NCI-H460 (cell line): ENCODE data around the gene HES5. TPM values are rescaled to one million over a fixed set of nuclear protein-coding genes. Genes with fewer than 3 reads are reported as not detected.
"Not testable (repeated sequence)": the region's sequence is repeated elsewhere in the genome, so short reads cannot be mapped to it uniquely, and the experiment has no call there.

Experiments
- DNase-seq: peaks from one replicate; pipeline ENCODE4 v3.0.0-alpha.2; 2016; ENCODE audit warnings: low read depth; ENCODE audit errors: extremely low read depth
- total RNA-seq: library from RNA; depleted of rRNA; stranded (reverse); fragments of >200 nt; shearing (Covaris generic); gene quantifications from 2 replicates; pipeline ENCODE4 v1.2.3, GENCODE V29; 2014

Gene HES5
- total RNA-seq, 1 experiment from 2014 or later, result not detected

DNA sequence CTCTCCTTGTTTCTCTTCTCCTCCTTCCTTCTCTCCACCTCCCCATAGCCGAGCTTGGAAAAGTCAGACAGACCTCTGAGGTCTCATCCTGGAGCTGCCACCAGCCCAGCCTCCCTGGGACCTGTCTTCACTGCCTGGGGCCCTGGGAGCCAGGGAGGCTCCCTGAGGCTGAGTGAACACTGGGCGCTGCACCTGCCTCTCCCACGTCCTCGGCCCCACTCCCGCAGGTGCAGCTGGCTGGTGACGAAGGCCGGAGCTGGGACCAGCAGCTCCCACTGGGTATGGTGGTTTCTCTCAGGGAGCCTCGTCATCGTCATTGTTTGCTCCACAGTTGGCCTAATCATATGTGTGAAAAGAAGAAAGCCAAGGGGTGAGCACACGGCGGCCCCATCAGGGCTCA, 31.4 kb upstream of the HES5 start:
- DNase-seq, result no peak

DNA sequence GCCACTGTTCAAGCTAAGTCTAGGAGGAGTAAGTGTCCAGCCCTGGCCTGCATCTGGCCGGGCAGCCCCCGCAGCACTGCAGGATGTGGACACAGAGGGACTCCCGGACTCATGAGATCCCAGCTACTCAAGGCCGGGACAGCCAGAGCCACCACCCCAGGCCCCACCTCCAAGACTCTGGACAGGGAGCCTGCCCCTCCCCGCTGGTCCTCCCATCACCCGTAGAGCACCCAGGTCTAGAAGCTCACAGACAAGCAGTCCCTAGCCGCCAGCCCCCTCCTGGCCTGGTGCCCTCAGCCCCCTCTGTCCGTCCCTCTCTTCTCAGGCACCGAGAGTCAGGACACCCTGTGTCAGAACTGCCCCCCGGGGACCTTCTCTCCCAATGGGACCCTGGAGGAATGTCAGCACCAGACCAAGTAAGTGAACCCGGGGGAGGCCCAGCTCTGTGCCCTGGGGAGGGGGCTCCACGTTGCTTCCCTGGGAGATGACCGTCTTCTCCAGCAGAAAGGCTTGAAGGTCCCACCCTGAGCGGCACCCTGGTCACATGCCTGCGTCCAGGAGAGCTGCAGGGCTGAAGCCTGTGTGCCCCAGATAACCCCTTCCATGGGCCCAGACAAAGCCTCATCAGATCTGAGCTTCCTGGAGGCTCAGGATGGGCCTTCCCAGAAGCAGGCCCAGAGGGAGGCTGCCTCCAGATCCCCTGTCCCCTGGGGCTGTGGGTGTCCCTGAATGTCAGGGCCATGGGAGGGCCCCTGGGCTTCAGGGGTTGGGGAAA, 30.4 kb upstream of the HES5 start:
- DNase-seq, result no peak

DNA sequence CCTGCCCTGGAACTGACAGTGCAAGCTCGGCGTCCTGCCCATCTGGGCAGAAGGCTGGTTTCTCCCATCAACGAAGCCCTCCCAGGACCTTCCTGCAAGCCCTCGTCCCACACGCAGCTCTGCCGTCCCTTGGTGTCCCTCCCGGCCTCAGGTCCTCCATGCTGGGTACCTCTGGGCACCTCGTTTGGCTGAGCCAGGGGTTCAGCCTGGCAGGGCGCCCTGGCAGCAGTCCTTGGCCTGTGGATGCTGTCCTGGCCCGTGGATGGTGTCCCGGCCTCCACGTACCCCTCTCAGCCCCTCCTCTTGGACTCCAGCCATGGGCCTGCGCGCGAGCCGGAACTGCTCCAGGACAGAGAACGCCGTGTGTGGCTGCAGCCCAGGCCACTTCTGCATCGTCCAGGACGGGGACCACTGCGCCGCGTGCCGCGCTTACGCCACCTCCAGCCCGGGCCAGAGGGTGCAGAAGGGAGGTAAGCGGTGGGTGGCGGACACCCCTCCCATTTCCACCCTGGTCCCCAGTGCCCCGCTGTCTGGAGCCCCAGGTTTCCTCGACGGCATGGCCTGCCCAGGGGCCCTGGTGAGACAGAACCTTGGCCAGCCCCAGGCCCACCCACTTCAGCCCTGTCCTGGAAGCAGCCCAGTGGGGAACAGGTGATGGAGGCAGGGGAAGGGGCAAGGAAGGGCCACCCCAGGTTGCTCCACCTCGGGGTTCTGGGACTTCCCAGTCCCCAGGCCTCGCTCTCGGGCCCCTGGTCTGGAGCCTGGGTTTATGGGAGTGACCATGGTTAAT, 29.6 kb upstream of the HES5 start:
- DNase-seq, result no peak

DNA sequence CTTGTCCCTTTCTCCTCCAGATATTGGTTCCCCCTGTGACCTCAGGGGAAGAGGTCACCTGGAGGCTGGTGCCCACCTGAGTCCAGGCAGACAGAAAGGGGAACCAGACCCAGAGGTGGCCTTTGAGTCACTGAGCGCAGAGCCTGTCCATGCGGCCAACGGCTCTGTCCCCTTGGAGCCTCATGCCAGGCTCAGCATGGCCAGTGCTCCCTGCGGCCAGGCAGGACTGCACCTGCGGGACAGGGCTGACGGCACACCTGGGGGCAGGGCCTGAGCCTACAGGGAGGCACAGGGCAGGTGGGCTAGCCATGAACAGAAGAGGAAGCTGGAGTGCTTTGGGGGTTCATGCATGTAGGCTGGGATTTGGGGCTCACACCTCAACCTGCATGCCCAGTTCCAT, 28.8 kb upstream of the HES5 start:
- no peak for DNase-seq

DNA sequence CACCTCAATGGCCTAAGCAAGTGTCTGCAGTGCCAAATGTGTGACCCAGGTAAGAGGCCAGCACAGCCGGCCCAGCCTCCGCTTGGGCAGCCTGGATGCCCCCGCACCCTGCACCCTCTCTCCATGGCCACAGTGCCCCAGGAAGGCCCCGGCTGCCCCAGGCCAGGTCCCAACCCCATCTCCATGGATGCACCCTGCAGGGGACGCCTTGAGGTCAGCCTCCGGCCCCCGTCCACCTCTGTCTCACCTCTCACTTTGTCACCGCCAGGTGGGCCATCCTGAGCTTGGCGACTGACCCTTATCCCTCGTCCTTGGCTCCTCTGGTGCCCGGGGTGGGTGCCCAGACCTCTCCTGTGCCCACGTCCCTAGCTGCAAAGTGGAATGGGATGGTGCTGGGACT, 28.4 kb upstream of the HES5 start:
- no peak for DNase-seq

DNA sequence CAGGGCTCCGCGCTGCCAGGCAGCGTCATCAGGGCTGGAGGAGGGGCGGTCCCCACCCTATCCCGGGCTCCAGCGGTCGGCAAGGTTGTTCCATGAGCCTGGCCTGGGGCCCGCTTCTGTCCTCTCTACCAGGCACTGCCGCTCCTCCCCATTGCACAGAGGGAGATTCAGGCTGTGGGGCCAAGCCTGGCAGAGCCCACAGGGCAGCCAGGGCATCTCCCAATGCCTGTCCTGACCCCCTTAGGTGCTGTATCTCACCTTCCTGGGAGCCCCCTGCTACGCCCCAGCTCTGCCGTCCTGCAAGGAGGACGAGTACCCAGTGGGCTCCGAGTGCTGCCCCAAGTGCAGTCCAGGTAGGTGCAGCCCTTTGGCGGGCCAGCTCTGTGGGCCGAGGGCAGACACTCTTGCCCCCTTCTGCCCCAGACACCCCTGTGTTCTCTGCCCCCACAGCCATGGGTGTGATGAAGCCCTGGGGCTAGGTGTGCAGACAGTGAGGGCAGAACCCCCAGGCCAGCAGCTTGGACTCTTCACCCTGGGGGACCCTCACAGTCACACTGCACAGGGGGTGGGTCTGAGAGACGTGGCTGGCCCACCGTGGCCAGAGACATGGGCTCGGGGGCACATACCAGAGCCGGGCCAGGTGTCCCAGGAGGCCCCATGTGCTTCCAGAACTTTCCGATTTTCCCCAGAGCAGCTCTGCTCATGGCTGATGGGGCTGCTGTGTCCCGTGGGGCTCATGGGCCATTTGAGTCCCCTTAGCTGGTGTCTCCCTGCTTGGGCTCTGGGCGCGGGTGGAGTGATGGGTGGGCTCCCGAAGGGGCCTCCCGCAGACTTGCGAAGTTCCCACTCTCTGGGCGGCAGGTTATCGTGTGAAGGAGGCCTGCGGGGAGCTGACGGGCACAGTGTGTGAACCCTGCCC, 27.7 kb upstream of the HES5 start:
- DNase-seq, result no peak

DNA sequence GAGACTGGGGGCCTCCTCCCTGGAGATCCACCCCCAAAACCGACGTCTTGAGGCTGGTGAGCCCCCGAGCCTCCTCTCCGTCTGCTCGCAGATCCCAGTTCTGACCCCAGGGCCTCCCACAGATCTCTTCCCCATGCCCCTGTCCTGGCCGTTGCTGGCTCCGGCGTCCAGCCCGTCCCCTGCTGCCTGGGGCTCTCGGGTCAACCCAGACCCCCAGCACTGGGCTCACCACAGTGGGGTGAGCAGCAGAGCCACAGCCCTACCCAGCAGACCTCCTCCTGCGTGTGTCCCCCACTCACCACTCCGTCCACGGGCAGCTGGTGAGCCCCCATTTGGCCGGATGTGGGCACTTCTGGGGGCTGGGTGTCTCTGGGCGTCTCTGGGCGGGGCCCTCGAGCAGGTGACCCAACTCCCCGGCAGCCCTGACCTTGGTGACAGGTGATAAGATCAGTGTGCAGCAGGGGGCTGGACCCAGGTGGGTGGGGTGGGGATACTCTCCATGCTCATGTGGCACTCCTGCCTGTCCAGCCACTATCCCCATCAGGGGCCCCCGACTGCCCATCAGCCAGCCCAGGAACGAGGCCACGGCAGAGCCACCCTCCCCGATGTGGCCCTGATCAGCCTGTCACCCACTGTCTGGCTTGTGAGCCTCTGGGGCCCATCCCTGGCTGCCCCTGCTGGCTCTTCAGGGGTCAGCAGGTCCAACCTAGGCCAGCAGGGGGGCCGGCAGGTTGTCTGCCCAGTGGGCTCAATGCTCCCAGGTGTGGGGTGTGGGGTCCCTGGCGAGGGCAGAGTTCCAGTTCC, 26.8 kb upstream of the HES5 start:
- no peak for DNase-seq

DNA sequence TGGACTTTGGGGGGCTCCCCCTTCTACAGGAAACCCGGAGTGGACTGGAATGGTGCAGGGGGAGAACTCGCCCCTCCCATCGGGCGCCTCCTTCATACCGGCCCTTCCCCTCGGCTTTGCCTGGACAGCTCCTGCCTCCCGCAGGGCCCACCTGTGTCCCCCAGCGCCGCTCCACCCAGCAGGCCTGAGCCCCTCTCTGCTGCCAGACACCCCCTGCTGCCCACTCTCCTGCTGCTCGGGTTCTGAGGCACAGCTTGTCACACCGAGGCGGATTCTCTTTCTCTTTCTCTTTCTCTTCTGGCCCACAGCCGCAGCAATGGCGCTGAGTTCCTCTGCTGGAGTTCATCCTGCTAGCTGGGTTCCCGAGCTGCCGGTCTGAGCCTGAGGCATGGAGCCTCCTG, 26.2 kb upstream of the HES5 start, which contains the start of gene TNFRSF14:
TNFRSF14 (plus strand) TSS at position 95 of the 401 bp plus-strand sequence; CDS start at position 389, 294 bp downstream.
- no peak for DNase-seq

DNA sequence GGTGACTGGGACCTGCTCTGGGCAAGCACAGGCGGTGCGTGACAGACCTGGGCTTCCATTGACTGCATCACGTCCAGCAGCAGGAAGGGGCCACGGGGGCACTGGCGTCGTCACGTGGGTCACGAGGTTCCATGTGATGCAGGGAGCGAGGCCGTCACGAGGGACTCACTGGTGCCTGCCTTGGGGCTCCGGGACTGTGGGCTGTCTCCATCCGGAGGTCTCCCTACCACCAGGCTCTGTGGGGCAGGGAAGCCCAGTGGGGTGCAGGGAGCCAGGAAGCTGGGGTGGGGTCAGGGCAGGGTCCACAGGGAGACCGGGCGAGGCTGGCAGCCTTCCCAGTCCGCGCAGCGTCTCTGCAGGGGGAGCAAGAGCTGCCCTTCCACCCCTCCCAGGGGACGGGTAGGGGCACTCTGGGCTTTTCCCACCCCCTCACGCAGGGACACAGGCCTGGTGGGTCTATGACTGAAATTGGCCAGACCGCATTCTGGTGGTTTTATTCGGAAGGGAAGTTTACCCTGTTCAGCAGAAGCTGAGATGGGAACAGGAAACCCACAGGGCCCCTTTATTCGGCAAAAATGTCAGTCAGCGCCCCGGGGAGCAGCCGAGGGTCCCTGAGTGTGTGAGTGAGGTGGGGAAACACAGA, 25.7 kb upstream of the HES5 start:
- DNase-seq, result no peak

DNA sequence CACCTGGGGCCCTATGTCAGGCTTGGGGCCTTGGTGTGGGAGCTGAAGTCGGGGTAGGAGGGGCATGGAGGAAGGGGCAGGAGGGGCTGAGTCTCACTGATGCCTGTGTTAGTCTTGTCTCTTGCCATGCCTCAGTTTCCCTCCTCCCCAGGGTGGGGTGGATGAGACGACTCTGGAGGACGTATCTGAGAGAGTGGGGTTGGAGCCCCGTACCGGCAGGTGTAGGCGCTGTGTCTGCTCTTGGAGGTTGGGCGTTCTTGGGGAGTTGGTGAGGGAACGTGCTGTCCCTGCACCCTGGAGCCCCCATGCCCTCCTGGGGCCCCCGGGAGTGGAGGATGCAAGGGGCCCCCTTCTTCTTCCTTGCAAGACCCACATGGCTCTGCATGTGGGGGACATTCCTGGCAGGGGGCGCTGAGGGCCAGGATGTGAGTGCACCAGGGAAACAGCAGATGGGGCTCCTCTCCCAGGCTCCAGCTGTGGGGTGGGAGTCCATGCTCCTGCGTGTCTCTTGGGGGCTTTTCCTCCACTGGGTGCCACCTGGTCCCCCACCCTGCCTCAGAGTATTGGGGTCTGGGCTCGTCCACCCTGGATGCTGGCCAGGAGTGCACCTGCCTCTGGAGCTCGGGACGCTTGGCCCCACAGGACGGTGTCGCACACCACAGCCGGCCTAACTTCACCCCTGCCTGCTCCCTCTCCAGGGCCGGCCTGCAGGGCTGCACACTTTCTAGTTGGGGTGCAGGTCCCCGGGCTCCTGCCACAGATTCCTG, 24.7 kb upstream of the HES5 start:
- DNase-seq, result no peak

DNA sequence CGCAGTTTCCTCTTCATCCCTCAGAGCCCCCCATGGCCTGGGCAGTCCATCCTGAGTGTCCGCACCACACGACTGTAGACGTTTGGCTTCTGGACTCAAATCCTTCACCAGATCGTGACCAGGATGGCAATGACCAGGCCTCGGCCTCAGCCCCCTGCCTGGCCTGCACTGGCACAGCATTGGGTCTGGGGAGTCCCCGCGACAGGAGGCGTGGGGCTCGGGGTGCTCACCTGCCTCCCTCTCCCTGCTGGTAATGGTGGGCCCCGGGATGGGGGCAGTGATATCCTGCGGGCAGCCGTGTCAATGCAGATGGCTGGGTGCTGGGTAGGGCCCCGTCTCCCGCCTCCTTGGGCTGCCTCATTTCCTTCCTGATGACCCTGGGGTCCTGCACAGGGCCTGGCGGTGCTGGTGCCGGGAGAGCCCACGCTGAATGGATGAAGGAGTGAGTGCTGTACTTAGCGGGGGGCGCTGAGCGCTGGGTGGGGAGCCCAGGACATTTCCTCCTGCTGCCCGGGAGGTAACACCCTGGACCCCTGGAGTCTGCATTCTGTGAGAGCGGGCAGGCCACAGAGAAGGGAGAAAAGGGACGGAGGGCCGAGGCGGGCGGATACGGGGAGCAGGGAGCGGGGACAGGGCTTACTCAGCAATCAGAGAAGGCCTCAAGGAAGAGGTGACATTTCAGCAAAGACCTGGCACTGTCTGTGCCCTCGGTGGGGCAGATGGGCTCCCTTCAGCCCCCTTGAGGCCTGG, 24.0 kb upstream of the HES5 start:
- DNase-seq, result no peak

DNA sequence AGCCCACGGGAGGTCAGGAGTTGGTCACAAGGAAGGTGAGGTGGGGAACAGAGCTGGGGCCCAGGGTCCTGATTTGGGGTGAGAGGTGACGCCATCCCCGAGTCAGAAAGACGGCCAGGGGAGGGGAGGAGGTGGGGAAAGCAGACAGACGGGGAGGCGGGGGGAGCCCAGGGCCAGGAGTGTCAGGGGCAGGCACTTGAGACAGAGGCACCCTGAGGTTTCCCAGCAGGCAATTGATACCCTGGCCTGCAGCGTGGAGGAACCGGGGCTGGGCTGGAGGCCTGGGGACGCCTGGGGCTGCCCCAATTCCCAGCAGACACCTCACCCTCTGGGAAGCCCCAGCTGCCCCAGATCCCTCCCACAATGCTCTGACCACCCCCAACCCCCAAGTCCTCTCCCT, 23.0 kb upstream of the HES5 start:
- not testable (repeated sequence) for DNase-seq

DNA sequence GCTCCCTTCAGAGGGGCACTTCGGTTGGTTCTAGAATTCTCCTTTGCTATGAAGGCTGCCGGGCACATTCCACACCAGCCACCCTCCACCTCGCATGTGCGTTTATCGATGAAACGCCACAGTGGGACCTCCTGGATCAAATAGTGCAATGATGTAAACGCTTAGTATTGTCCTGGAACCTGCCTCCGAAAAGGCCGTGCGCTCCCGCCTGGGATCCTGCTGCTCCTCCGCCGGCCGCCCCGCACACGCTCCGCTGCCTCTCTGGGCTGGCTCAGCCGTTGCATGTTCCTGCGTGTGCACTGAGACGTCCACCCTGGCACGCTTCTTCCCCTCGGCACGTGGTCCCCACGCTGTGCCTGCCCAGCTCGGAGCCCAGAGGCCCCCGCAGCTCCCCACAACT, 22.1 kb upstream of the HES5 start:
- no peak for DNase-seq

DNA sequence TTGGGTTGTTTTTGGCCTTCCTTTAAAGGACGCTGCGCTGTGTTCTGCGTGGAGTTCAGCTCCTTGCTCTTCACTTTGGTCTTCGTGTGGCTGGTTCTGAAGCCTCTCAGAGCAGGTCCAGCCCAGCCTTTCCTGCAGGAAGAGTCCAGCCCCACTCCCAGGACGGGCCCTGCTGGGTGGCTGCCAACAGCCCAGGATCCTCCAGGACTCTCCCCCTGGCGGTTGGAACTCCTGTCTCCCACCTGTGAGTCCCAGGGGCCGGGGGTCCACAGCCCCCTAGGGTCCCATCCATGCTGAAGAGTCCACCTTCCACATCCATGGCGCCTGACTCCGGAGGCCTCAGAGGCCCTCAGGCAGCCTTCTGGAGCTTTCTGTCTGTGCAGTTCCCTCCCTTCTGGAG, 21.5 kb upstream of the HES5 start:
- not testable (repeated sequence) for DNase-seq

DNA sequence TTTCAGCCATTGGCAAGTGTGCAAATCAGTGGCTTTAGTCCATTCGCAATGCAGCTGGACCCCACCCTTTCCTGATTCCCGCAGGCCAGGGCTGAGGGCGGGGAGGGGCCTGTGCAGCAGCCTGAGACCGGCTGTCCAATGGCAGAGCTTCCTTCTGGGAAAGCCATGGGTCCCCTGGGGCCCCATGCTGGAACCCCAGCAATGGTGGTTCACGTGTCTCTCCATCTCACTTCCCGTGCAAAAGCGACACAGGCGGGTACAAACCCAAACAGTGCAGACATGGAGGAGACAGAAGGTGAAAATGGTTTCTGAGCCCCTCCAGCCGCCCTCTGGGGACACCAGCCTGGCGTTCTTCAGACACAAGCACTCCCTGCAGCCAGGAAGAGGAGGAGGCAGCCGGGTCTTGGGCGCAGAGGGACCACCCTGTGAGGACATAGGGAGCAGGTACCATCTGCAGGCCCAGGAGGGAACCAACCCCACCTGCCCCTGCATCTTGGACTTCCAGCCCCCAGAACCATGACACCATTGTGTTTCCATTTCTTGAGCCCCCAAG, 20.3 kb upstream of the HES5 start:
- not testable (repeated sequence) for DNase-seq

DNA sequence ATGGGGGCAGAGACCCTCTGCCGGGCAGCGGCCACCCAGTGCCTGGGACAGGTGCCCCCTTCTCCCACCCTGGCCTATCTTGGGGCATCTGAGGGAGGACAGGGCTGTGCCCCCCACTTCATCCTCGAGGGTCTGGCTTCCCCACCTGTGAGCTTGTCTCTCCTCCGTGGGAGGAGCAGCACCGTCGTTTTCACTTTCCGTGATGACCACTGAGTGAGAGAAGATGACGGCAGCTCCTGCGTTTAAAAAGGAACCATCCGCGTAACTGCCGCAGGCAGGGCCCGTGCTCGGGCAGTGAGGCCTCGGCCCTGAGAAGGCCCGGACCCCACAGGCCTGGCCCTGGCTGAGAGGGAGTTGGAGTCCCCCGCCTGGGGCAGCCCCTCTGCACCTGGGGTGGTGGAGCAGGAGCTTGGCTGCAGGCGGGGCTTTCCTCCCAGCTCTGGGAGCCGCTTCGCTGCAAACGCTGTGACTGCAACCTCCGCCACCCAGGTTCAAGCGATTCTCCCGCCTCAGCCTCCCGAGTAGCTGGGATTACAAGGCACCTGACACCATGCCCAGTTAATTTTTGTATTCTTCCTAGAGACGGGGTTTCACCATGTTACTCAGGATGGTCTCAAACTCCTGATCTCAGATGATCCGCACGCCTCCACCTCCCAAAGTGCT, 19.4 kb upstream of the HES5 start:
- not testable (repeated sequence) for DNase-seq

DNA sequence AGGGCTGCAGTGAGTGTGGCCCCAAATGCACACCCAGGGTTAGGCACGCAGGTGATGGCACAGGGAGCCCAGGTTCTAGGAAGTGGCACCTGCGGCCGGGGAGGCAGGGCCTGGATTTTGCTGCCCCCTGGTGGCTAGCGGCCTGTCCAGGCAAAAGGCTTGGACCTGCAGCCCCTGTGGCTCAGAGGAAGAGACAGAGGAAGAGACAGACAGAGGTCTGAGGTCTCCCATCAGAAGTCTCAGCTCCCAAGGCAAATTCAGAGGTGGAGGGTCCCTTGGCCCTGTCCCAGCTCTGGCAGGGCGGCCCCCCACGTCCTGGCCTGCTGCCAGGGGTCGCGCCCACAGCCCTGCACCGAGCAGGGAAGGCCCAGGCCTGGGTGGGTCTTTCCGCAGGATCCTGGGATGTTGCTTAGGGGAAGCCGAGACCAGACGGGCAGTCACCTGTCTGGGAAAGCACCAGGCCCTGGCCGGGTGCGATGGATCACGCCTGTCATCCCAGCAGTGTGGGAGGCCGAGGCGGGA, 18.1 kb upstream of the HES5 start:
- DNase-seq, result peak; percentile 61
